ENCODE results near the gene PHC3.
A peak's percentile ranks its signal among the peaks of the same experiment; 100 is the strongest.
"Not testable (repeated sequence)": the region's sequence is repeated elsewhere in the genome, so short reads cannot be mapped to it uniquely, and the experiment has no call there.

The PHC3 gene

GRCh38 chr3:170117134-170117533, 64.4 kb downstream of the PHC3 start:
- Histone ChIP-seq H3K79me1 (replicated peaks; ENCODE audit: low read length, poor library complexity, severe bottlenecking) (peaks cover 14% of the 10 kb centered on the region), H2BK12ac (ENCODE audit: low read length in 2 of 2) (no peak overlapping the region), H3K4me1 (ENCODE audit: control insufficient read depth, insufficient read depth, low read depth, low read length) (no peaks in the 10 kb centered on the region), H2AK5ac (ENCODE audit: low read length, severe bottlenecking) (no peak overlapping the region), H3K18ac (ENCODE audit: low read depth in 1 of 2, low read length in 2 of 2) (no peak overlapping the region), H4K91ac (ENCODE audit: low read length) (no peak overlapping the region), H4K8ac (ENCODE audit: low read length) (no peak overlapping the region), H2BK5ac (ENCODE audit: low read depth, low read length, poor library complexity, severe bottlenecking) (no peak overlapping the region), H3K27ac (ENCODE audit: low read length, poor library complexity, severe bottlenecking) (no peak overlapping the region), H2AFZ (ENCODE audit: low read depth, low read length) (no peak overlapping the region), H3K4ac (ENCODE audit: low read depth in 1 of 2, low read length in 2 of 2) (no peak overlapping the region), H2BK15ac (ENCODE audit: low read depth, poor library complexity, severe bottlenecking) (no peak overlapping the region), H3K4me2 (ENCODE audit: low read length, poor library complexity, severe bottlenecking) (no peak overlapping the region), H2BK120ac (ENCODE audit: low read depth, low read length) (no peak overlapping the region), H3K36me3 (ENCODE audit: control insufficient read depth in 1 of 2, insufficient read depth in 2 of 2, low read depth in 1 of 2, low read length in 2 of 2) (peaks cover 20 to 93% of the 10 kb centered on the region in 2 experiments), H3K9ac (ENCODE audit: low read length) (no peak overlapping the region), H3K9me3 (ENCODE audit: control insufficient read depth, low read length) (no peaks in the 10 kb centered on the region), H3K4me3 (ENCODE audit: insufficient read depth in 1 of 2, low read depth in 1 of 2, low read length in 2 of 2) (no peak overlapping the region), H3K27me3 (ENCODE audit: control insufficient read depth in 1 of 2, insufficient read depth in 1 of 2, low read length in 2 of 2) (no peaks in the 10 kb centered on the region), H3K23ac (ENCODE audit: low read length in 2 of 2) (no peak overlapping the region), H3K14ac (ENCODE audit: low read length in 2 of 2) (no peak overlapping the region)
- peak; percentile 26 for DNase-seq

GRCh38 chr3:170114165-170114564, 67.4 kb downstream of the PHC3 start:
- H3K4me2 ChIP-seq (ENCODE audit: low read length, poor library complexity, severe bottlenecking); H2BK120ac ChIP-seq (ENCODE audit: low read depth, low read length); H3K4me3 ChIP-seq (ENCODE audit: insufficient read depth in 1 of 2, low read depth in 1 of 2, low read length in 2 of 2); H4K8ac ChIP-seq (ENCODE audit: low read length); H3K9me3 ChIP-seq (ENCODE audit: control insufficient read depth, low read length); H3K27me3 ChIP-seq (ENCODE audit: control insufficient read depth in 1 of 2, insufficient read depth in 1 of 2, low read length in 2 of 2); H3K18ac ChIP-seq (ENCODE audit: low read depth in 1 of 2, low read length in 2 of 2); H3K79me1 ChIP-seq (replicated peaks; ENCODE audit: low read length, poor library complexity, severe bottlenecking); H2AFZ ChIP-seq (ENCODE audit: low read depth, low read length); H2AK5ac ChIP-seq (ENCODE audit: low read length, severe bottlenecking); H3K27ac ChIP-seq (ENCODE audit: low read length, poor library complexity, severe bottlenecking); H2BK12ac ChIP-seq (ENCODE audit: low read length in 2 of 2); H3K9ac ChIP-seq (ENCODE audit: low read length); H3K4me1 ChIP-seq (ENCODE audit: control insufficient read depth, insufficient read depth, low read depth, low read length); DNase-seq; H2BK15ac ChIP-seq (ENCODE audit: low read depth, poor library complexity, severe bottlenecking); H3K4ac ChIP-seq (ENCODE audit: low read depth in 1 of 2, low read length in 2 of 2); H3K23ac ChIP-seq (ENCODE audit: low read length in 2 of 2); H3K14ac ChIP-seq (ENCODE audit: low read length in 2 of 2); H4K91ac ChIP-seq (ENCODE audit: low read length); H2BK5ac ChIP-seq (ENCODE audit: low read depth, low read length, poor library complexity, severe bottlenecking): not testable (repeated sequence)
- H3K36me3 ChIP-seq (ENCODE audit: control insufficient read depth in 1 of 2, insufficient read depth in 2 of 2, low read depth in 1 of 2, low read length in 2 of 2): peaks cover 17 to 92% of the 10 kb centered on the region in 2 experiments
- WGBS: 95% methylated on average over 4 of the region's 8 CpGs

GRCh38 chr3:170111147-170111771, 70.3 kb downstream of the PHC3 start:
- no peak overlapping the region for H3K4me3 ChIP-seq (ENCODE audit: insufficient read depth in 1 of 2, low read depth in 1 of 2, low read length in 2 of 2)
- 98% methylated on average over 8 of the region's 9 CpGs for WGBS
- no peak for DNase-seq
- peaks cover 5 to 94% of the 10 kb centered on the region in 2 experiments for H3K36me3 ChIP-seq (ENCODE audit: control insufficient read depth in 1 of 2, insufficient read depth in 2 of 2, low read depth in 1 of 2, low read length in 2 of 2)
- H3K79me1 ChIP-seq (replicated peaks; ENCODE audit: low read length, poor library complexity, severe bottlenecking): peaks cover 8% of the 10 kb centered on the region
- no peak overlapping the region for H2AK5ac ChIP-seq (ENCODE audit: low read length, severe bottlenecking)
- no peak overlapping the region for H3K18ac ChIP-seq (ENCODE audit: low read depth in 1 of 2, low read length in 2 of 2)
- no peak overlapping the region for H2BK5ac ChIP-seq (ENCODE audit: low read depth, low read length, poor library complexity, severe bottlenecking)
- H2AFZ ChIP-seq (ENCODE audit: low read depth, low read length): no peak overlapping the region
- no peak overlapping the region for H3K27ac ChIP-seq (ENCODE audit: low read length, poor library complexity, severe bottlenecking)
- no peak overlapping the region for H3K9ac ChIP-seq (ENCODE audit: low read length)
- H3K9me3 ChIP-seq (ENCODE audit: control insufficient read depth, low read length): no peaks in the 10 kb centered on the region
- no peak overlapping the region for H3K4ac ChIP-seq (ENCODE audit: low read depth in 1 of 2, low read length in 2 of 2)
- no peaks in the 10 kb centered on the region for H3K27me3 ChIP-seq (ENCODE audit: control insufficient read depth in 1 of 2, insufficient read depth in 1 of 2, low read length in 2 of 2)
- no peak overlapping the region for H2BK12ac ChIP-seq (ENCODE audit: low read length in 2 of 2)
- no peak overlapping the region for H4K8ac ChIP-seq (ENCODE audit: low read length)
- no peak overlapping the region for H4K91ac ChIP-seq (ENCODE audit: low read length)
- no peak overlapping the region for H3K4me2 ChIP-seq (ENCODE audit: low read length, poor library complexity, severe bottlenecking)
- H2BK120ac ChIP-seq (ENCODE audit: low read depth, low read length): no peak overlapping the region
- H3K4me1 ChIP-seq (ENCODE audit: control insufficient read depth, insufficient read depth, low read depth, low read length): no peaks in the 10 kb centered on the region
- no peak overlapping the region for H2BK15ac ChIP-seq (ENCODE audit: low read depth, poor library complexity, severe bottlenecking)
- no peak overlapping the region for H3K14ac ChIP-seq (ENCODE audit: low read length in 2 of 2)
- H3K23ac ChIP-seq (ENCODE audit: low read length in 2 of 2): no peak overlapping the region

DNA sequence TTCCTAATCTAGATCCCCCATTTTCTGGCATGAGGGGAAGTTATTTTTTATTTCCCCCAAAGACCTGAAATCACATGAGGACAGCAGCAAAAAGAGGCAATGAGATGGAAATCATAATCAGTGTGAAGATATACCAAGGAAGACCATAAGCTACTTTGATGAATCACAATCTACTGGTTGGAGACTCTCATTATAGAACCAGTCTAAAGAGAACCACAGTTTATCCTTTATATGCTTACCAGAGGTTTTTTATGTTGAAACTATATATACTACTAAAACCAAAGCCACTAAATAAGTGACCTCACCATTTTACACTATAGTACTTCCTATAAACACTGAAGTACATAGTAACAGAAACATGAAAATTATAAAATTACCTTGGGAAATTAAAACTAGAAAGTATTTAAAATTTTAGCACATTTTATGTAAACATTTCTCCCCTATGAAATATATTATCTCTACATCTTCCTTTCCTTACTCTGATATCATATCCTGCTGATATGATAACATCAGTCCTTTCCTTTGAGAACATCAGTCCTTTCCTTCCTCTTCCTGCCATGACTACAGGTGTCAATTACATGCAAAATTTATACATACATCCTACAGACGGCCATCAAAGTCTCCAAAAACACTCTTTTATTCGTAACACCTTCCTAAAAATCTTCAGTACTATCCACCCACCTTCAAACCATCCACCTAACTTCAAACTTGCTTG, 71.8 kb downstream of the PHC3 start:
- H3K4me2 ChIP-seq (ENCODE audit: low read length, poor library complexity, severe bottlenecking): no peak overlapping the region
- H4K91ac ChIP-seq (ENCODE audit: low read length): no peak overlapping the region
- H2BK15ac ChIP-seq (ENCODE audit: low read depth, poor library complexity, severe bottlenecking): no peak overlapping the region
- DNase-seq: no peak
- no peak overlapping the region for H3K4me3 ChIP-seq (ENCODE audit: insufficient read depth in 1 of 2, low read depth in 1 of 2, low read length in 2 of 2)
- no peak overlapping the region for H2AFZ ChIP-seq (ENCODE audit: low read depth, low read length)
- no peak overlapping the region for H3K23ac ChIP-seq (ENCODE audit: low read length in 2 of 2)
- H2BK12ac ChIP-seq (ENCODE audit: low read length in 2 of 2): no peak overlapping the region
- no peaks in the 10 kb centered on the region for H3K4me1 ChIP-seq (ENCODE audit: control insufficient read depth, insufficient read depth, low read depth, low read length)
- no peak overlapping the region for H3K9ac ChIP-seq (ENCODE audit: low read length)
- no peak overlapping the region for H3K18ac ChIP-seq (ENCODE audit: low read depth in 1 of 2, low read length in 2 of 2)
- H3K9me3 ChIP-seq (ENCODE audit: control insufficient read depth, low read length): no peaks in the 10 kb centered on the region
- no peak overlapping the region for H2BK5ac ChIP-seq (ENCODE audit: low read depth, low read length, poor library complexity, severe bottlenecking)
- H3K36me3 ChIP-seq (ENCODE audit: control insufficient read depth in 1 of 2, insufficient read depth in 2 of 2, low read depth in 1 of 2, low read length in 2 of 2): peaks cover 3 to 94% of the 10 kb centered on the region in 2 experiments
- peaks cover 7% of the 10 kb centered on the region for H3K79me1 ChIP-seq (replicated peaks; ENCODE audit: low read length, poor library complexity, severe bottlenecking)
- no peak overlapping the region for H3K4ac ChIP-seq (ENCODE audit: low read depth in 1 of 2, low read length in 2 of 2)
- no peak overlapping the region for H2BK120ac ChIP-seq (ENCODE audit: low read depth, low read length)
- WGBS: 98% methylated on average over 2 of the region's 2 CpGs
- no peak overlapping the region for H3K14ac ChIP-seq (ENCODE audit: low read length in 2 of 2)
- H3K27me3 ChIP-seq (ENCODE audit: control insufficient read depth in 1 of 2, insufficient read depth in 1 of 2, low read length in 2 of 2): no peaks in the 10 kb centered on the region
- H3K27ac ChIP-seq (ENCODE audit: low read length, poor library complexity, severe bottlenecking): no peak overlapping the region
- H2AK5ac ChIP-seq (ENCODE audit: low read length, severe bottlenecking): no peak overlapping the region
- H4K8ac ChIP-seq (ENCODE audit: low read length): no peak overlapping the region
